CD4-positive, alpha-beta T cell treated with Interferon gamma for 1 hour (primary cell): ENCODE data around the gene SPEM2.

ENCODE experiments used
- DNase-seq: peaks from one replicate; pipeline ENCODE4 v3.0.0-alpha.2; 2020

Gene SPEM2

DNA sequence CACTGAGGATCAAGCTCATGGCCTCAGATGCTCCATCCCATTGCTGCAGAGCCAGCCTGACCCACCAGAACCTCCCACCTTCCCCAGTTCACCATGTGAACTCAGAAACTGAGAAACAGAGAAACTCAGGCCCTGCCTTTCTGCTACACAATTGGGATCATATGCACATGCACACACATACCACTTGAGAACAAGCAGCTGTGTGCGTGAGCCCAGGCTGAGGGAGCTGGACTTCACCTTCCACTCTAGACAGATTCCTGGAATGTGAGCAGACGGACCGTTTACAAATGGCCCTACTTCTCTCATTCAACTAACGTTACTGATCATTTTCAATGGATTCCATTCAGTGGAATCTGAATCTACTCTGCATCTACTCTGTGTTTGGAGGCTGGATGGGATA is 1.7 kb upstream of the SPEM2 start:
- no peak for DNase-seq

DNA sequence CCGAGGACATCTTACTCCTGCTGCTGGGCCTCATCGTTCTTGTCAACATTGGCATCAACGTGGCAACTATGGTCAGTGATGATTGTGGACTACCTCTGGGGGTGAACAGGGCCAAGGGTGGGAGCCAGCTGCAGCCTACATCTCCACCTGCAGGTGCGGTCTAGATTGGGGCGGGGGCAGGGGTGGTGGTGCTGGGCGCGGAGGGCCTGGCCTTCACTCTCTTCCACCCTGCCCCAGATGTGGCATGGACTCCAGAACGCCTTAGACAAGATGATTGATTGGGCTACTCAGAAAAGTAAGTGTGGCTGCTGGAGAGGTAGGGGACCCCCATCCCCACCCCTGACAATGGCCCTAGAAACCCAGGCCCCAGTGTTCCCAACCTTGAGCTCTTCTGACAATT is 340 bp downstream of the SPEM2 start:
- DNase-seq: no peak

DNA sequence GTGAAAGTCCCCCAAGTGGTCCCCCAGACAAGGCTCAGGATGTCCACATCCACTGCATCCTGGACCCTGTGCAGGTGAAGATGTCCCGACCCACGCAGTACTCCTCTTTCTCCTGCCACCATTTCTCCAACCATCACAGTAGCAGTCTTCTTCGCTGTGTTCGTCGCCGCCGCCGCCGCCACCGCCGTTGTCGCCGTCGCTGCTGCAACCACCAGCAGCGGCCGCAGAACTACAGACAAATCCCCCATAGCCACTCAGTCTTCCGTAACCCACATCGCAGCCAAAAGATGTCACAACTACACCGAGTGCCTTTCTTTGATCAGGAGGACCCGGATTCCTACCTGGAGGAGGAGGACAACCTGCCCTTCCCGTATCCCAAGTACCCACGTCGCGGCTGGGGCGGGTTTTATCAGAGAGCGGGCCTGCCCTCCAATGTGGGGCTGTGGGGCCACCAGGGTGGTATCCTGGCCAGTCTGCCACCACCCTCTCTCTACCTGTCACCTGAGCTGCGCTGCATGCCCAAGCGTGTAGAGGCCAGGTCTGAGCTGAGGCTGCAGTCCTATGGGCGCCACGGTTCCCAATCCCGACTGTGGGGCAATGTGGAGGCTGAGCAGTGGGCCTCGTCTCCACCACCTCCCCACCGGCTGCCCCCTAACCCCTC is 917 bp downstream of the SPEM2 start:
- DNase-seq: no peak

DNA sequence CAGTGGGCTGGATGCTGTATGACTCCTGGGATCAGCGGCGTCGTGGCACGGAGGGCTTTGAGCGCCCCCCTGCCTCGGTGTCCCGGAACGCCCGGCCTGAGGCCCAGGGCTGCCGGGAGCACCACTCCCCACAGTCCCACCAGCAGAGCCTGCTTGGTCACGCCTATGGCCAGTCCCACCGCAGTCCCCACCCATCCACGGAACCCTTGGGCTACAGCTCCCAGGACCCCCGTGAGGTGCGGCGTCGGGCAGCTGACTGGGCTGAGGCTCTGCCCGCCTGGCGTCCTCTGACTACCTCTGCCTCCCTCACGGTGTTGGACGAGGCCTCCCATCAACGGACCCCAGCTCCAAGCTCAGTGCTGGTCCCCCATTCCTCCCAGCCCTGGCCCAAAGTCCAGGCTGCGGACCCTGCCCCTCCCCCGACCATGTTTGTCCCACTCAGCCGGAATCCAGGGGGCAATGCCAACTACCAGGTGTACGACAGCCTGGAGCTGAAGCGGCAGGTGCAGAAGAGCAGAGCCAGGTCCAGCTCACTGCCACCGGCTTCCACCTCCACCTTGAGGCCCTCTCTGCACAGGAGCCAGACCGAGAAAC is 1.6 kb downstream of the SPEM2 start:
- no peak for DNase-seq

DNA sequence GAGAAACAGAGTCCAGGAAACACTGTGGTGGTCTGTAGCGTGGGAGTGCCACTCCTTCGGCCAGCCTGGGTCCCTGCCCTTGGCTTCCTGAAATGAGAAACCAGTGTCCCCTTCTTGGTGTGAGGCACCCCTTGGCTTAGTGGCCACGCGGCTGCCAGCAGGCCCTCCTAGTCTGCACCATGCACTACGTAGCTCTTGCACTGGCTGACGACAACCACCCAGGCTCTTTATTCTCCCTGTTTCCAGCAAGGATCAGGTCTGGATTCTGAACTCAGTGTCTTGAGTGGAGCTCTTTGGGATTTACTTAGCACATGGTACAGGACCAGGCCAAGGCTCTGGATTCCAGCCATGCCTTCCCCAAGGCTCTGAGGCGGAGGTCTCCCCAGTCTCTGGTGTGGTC is 2.1 kb downstream of the SPEM2 start:
- DNase-seq: no peak

DNA sequence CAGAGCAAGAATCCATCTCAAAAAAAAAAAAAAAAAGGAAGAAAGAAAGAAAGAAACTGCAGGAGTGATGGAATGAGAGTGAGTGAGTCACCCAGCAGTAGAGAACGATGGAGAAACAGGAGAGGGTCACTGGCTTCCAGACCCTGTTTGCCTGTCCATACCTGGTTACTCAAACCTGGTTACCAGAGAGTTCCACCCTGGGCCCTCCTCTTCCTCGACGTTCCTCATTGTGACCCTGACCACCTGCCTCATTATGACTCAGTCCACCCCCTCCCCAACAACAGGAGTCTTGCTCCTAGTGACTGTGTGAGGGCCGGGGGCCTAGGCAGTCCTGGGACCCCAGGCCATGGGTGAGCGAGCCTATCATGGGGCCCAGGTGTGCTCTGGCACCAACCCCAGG is 3.1 kb downstream of the SPEM2 start, which contains the start of gene SPEM3:
Gene SPEM3, plus strand, starts transcription at position 301 of the 400 bp plus-strand sequence. Its CDS starts 46 bp downstream, at position 347.
- DNase-seq: no peak

DNA sequence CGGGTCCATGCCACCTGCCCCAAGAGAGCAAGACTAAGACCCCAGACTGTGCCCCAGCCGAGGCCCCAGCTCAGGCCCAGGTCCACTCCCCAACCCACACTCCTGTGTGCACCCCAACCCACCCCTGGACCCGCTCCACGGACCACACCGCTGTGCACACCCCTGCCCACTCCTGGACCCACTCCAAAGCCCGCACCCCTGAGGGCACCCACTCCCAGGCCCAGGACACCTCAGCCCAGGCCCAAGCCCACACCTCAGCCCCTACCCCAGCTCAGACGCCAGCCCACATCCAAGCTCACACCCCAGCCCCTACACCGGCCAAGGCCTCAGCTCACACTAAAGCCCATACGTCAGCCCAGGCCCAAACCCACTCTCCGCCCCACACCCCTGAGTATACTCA is 4.3 kb downstream of the SPEM2 start:
- no peak for DNase-seq

DNA sequence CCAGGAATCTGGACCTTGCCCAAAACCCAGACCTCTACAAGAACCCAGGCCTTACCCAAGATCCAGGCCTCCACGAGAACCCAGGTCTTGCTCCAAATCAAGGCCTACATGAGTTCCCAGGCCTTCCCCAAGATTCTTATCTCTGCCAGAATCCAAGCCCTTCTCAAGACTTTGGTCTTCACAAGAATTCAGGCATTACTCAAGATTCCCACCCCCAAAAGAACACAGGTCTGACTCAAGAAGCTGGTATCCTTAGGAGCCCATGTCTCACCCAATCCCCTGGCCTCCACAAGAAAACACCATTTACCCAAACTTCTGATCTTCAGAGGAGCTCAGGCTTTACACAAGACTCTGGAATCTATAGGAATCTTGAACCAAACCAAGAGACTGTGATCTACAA is 5.8 kb downstream of the SPEM2 start:
- no peak for DNase-seq

DNA sequence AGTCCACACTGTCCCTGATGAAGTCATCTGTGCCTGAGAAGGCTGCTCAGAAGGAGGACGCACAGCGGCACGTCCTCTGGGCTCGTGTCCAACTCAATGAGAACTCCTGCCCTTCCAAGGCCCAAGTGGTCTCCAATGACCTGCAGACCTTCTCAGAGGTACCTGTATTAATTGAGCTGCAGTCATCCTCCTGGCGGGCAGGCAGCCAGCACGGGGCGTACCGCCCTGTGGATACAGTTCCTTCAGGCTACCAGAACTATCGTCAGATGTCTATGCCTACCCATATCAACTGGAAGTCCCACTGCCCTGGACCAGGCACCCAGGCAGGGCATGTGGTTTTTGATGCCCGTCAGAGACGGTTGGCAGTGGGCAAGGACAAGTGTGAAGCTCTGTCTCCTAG is 6.9 kb downstream of the SPEM2 start:
- no peak for DNase-seq

DNA sequence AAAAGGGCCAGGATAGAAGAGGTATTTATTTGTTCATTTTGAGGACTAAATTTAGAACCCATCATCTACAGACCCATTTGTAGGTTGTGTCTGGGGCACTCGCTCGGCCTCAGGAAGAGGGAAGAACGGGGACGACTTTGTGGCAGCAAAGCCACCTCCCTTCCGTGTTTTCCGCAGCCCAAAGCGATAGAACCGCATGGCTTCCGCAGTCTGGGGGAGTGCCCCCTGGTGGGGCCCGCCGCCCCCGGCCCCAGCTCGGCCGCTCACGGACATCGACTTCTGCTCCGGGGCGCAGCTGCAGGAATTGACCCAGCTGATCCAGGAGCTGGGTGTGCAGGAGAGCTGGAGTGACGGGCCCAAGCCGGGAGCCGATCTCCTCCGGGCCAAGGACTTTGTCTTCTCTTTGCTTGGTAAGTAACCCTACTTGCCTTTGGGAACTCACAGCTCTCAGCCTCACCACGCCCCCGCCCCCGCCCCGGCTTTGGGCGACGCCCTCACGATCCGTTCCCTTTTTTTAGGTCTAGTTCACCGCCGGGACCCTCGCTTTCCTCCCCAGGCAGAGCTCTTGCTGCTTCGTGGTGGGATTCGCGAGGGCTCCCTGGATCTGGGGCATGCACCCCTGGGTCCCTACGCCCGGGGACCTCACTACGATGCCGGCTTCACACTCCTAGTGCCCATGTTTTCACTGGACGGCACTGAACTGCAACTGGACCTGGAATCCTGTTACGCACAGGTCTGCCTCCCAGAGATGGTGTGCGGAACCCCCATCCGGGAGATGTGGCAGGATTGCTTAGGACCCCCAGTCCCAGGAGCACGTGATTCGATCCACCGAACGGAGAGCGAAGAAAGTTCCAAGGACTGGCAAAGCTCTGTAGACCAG is 10.5 kb downstream of the SPEM2 start:
- peak; percentile 45 for DNase-seq

DNA sequence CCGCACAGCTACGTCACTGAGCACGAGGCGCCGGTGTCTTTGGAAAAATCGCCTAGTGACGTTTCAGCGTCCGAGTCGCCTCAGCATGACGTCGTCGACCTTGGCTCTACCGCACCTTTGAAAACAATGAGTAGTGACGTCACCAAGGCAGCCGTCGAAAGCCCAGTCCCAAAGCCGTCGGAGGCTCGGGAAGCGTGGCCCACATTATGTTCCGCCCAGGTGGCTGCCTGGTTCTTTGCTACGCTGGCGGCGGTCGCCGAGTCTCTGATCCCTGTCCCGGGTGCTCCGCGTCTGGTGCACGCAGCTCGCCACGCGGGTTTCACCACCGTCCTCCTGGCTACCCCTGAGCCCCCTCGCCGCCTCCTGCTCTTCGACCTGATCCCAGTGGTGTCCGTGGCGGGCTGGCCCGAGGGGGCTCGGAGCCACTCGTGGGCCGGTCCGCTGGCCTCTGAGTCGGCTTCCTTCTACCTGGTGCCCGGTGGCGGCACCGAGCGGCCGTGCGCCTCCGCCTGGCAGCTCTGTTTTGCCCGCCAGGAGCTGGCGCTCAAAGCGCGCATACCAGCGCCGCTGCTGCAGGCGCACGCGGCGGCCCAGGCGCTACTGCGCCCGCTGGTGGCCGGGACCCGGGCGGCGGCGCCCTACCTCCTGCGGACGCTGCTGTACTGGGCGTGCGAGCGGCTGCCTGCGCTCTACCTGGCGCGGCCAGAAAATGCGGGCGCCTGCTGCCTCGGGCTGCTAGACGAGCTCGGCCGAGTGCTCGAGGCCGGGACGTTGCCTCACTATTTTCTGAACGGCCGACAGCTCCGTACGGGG is 11.3 kb downstream of the SPEM2 start:
- peak; percentile 82 for DNase-seq

DNA sequence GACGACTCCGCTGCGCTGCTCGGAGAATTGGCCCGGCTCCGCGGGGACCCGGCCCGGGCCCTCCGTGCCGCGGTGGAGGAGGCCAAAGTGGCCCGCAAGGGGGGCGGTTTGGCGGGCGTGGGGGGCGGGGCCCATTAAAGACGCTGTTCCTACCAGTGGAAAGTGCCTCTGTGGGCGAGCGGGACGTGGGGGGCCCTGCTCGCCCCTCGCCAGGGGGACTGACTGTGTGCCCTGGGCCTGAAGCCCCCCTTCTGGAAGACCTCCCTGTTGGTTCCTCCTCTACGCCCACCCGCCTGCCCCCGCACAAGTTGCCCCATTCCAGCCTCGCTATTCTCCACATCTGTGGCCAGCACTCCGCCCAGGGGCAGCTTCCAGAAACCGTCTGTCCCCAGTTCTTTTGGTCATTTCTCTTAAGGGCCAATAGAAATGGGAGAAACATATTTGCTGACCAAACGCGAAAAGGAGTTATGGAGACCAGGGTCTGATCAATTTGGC is 12.0 kb downstream of the SPEM2 start:
- no peak for DNase-seq

DNA sequence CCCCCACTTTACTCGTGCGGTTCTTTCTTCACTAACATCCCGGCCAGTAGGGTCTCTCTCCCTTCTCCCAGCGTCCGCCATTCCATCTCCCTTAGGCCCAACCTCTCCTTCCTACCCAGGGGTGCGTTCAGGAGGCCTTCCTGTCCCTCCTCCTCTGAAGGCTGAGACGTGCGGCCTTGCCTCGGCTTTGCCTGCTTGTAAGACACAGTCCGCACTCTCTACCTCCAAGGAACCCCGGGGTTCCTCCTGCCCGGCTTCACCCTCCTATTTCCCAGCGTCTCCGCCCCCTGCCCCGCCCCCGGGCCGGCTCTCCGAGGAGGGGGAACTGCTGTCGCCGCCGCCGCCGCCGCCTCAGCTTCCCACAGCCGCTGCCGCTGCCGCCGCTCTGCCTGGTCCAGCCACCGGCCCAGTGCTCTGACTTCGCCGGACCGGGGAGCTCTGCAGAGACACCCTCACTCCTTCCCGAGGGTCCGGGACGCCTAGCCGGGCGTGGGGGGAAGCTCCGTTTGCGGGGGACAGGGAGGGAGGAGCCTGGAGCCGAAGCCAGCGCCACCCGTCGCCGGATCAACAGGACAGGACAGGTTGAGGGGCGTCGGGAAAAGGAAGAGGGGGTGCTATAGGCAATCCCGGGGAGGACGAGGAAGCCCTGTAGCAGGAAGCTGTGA is 12.7 kb downstream of the SPEM2 start:
- DNase-seq: peak; percentile 68

DNA sequence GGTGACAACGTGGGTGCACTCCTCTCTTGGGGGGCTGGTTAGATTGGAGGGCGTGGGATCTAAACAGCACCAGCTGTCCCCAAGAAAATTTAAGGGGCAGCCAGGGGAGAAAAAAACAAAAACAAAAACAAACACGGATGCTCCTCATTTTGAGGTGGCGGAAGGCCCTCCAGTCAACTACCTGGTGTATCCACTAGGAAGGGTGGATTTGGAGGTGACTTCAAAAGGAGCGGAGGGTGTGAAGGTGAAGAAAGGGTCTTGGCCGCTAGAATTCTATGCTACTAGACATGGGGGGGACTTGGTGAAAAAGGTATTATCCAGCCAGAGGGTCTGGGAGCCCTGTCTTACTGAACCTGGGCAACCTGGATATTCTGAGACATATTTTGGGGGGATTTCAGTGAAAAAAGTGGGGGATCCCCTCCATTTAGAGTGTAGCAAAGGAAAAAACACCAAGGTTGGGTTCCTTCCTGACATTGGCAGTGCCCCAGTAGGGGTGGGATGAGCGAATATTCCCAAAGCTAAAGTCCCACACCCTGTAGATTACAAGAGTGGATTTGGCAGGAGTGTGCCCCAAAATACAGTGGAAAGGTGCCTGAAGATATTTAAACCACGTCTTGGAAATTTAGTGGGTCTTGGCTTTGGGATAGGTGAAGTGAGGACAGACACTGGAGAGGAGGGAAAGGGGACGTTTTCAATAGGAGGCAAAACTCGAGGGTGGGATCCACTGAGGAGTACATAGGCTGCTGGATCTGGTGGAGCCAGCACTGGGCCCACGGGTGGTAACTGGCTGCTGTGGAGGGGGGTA is 13.4 kb downstream of the SPEM2 start:
- DNase-seq: no peak

DNA sequence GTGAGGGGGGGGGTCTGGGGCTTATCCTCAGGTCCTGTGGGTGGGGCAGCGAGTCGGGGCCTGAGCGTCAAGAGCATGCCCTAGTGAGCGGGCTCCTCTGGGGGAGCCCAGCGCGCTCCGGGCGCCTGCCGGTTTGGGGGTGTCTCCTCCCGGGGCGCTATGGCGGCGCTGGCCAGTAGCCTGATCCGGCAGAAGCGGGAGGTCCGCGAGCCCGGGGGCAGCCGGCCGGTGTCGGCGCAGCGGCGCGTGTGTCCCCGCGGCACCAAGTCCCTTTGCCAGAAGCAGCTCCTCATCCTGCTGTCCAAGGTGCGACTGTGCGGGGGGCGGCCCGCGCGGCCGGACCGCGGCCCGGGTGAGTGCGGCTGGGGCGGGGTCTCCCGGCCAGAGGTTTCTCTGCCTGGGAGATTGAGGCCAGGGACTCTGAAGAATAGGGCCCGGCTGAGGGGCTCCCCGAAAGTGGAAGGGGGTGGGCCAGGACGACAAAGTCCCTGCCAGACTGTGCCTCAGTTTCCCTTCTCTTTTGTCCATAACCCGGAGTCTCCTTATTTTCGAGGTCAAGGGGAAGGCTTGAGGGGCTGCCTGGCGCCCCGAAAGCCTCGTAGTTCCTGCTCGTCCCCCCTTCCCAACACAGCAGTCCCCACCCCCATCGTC is 14.2 kb downstream of the SPEM2 start, which contains the start of gene FGF11:
Gene FGF11, plus strand, starts transcription at position 51 of the 651 bp plus-strand sequence. Its CDS starts 109 bp downstream, at position 160.
- no peak for DNase-seq

DNA sequence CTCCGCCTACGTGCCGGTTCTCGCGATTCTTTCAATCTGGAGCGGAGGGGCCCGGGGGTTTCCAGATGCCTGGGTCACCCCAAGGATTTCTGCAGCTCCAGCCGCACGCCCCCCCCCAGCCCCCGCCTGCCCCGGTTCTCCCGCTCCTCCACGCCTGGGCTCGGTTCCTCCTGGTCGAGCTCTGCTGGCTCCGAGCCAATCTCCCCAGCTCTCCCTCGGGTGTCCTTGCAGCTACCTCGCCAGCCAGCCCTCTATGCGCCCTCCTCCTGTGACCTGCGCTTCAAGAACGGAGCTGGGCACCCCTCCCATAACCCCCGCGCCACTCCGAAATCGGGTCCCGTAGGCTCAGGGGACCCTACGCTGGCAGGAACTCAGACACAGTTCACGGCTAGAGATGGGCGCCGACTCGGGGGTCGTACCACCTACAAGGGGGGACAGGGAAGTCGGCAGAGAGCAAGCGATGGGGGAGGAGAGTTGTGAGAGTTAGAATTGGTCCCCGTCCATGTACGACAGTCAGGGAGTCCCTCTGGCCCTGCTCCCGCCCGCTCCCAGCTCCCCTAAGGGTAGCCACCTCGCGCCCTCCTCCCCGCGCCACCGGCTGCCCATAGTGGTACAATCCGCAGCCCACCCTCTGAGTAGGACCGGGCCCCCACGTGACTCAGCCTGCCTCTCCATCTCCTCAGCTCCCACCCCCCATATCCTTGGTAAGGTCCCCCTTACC is 14.9 kb downstream of the SPEM2 start:
- peak; percentile 23 for DNase-seq

DNA sequence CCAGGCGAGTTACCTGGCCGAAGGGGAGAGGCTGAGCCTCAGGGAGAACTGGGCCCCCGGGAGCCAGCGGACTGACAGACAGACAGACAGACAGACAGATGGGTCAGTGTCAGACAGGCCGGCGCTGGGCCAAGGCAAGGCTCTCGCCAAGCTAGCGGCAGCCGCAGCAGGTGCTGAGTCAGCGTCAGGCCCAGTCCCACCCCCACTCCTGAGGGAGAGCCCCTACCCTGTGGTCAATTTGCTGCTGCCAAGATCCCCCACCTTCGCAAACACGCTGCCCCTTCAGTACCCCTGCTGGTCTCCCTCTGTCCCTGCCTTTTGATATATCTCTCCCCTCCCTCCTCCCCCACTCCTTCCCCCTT is 15.4 kb downstream of the SPEM2 start:
- no peak for DNase-seq

DNA sequence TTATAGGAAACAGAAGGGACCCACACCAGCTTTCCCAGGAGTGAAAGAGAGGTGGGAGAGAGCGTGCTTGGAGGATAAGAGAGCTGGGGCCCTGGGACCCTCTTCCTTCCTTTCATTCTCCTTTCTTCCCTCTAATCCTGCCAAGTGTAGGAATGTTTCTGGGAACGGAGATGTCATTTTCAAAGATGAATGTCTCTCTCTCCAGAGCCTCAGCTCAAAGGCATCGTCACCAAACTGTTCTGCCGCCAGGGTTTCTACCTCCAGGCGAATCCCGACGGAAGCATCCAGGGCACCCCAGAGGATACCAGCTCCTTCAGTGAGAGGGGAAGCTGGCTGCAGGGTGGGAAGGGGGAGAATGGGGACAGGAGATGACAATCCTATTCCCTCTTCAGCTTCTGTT is 15.8 kb downstream of the SPEM2 start:
- no peak for DNase-seq

DNA sequence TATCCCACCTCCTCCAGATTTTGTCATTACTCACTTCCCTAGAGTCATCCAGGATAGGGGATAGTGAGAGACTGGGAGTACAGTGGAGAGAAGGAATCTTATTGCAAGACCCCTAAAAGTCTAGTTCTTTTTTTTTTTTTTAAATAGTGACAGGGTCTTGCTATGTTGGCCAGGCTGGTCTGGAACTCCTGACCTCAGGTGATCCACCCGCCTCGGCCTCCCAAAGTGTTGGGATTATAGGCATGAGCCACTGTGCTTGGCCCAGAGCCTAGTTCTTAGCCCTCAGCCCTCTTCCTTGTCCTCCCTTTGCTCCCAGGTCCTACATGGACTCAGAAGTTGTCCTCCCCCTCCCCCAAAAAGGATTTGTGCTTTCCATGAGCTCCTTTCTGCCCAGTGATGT is 16.7 kb downstream of the SPEM2 start:
- DNase-seq: no peak
